ENCODE results near the gene ANKRD53.
A peak's percentile ranks its signal among the peaks of the same experiment; 100 is the strongest.

Gene ANKRD53

GRCh38 chr2:71003966-71004755 is 25.7 kb downstream of the ANKRD53 start:
- TF ChIP-seq HDGF (IDR thresholded peaks at IDR 0.05; ENCODE audit: borderline replicate concordance): no peak
- no peak for TF ChIP-seq ARNT (IDR thresholded peaks at IDR 0.05)
- TF ChIP-seq ELF4 (IDR thresholded peaks at IDR 0.05): no peak
- TF ChIP-seq NFRKB (IDR thresholded peaks at IDR 0.05): no peak
- no peak for TF ChIP-seq TARDBP (IDR thresholded peaks at IDR 0.05)
- TF ChIP-seq FOXA1 (IDR thresholded peaks at IDR 0.05): no peak
- TF ChIP-seq FOXK2 (IDR thresholded peaks at IDR 0.05): no peak
- no peak for TF ChIP-seq FOXM1 (IDR thresholded peaks at IDR 0.05; ENCODE audit: borderline replicate concordance)
- no peak for TF ChIP-seq CTBP1 (IDR thresholded peaks at IDR 0.05; ENCODE audit: borderline replicate concordance)
- TF ChIP-seq SP1 (IDR thresholded peaks at IDR 0.05): no peak
- TF ChIP-seq SUZ12 (IDR thresholded peaks at IDR 0.05): no peak
- no peak for TF ChIP-seq L3MBTL2 (conservative IDR thresholded peaks at IDR 0.05)
- TF ChIP-seq LEF1 (IDR thresholded peaks at IDR 0.05; ENCODE audit: borderline replicate concordance): no peak
- TF ChIP-seq PKNOX1 (IDR thresholded peaks at IDR 0.05): no peak
- CTCF ChIA-PET: no interaction called here
- DNase-seq (ENCODE audit: extremely low spot score): peak; percentile 3
- POLR2A ChIA-PET: interaction anchor here (1.8 kb wide), 1 partner anchor 64 kb away, joined by 8 read pairs; the partner anchor contains the start of gene NAGK

DNA sequence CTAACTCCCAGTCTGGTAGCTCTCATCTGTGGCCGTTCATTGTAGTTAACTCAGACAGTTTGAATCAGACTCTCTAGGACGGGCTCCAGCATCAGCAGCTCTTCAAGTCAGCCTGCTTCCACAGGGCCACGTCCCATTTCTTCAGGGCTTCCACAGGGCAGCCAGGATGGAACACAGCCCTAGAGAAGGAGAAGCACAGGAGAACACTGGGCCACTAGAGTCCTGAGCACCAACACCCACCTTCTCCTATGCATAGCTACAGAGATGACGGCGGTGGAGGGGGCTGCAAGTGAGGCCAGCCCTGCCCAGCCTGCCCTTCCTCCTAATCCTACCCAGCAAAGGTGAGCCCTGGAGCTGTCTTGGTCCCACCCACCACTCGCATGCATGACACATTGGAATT is 26.4 kb downstream of the ANKRD53 start:
- CTCF ChIA-PET: no interaction called here
- POLR2A ChIA-PET: interaction anchor here (1.8 kb wide), 1 partner anchor 63 kb away, joined by 8 read pairs; the partner anchor contains the start of gene NAGK
- peak; percentile 2 for DNase-seq (ENCODE audit: extremely low spot score)
- TF ChIP-seq BHLHE40 (IDR thresholded peaks at IDR 0.05; ENCODE audit: borderline replicate concordance) (no peak), ARNT (IDR thresholded peaks at IDR 0.05) (no peak), FOXK2 (IDR thresholded peaks at IDR 0.05) (no peak), L3MBTL2 (conservative IDR thresholded peaks at IDR 0.05) (no peak), TARDBP (IDR thresholded peaks at IDR 0.05) (no peak), SUZ12 (IDR thresholded peaks at IDR 0.05) (no peak), ELF4 (IDR thresholded peaks at IDR 0.05) (no peak)

- CTCF ChIA-PET: no interaction called here
- peak; percentile 2 for DNase-seq (ENCODE audit: extremely low spot score)
- TF ChIP-seq ZNF384 (IDR thresholded peaks at IDR 0.05) (no peak), HDGF (IDR thresholded peaks at IDR 0.05; ENCODE audit: borderline replicate concordance) (no peak), L3MBTL2 (conservative IDR thresholded peaks at IDR 0.05) (no peak), FOXA1 (IDR thresholded peaks at IDR 0.05) (no peak), SUZ12 (IDR thresholded peaks at IDR 0.05) (no peak), SP1 (IDR thresholded peaks at IDR 0.05) (no peak), LEF1 (IDR thresholded peaks at IDR 0.05; ENCODE audit: borderline replicate concordance) (no peak), FOXM1 (IDR thresholded peaks at IDR 0.05; ENCODE audit: borderline replicate concordance) (no peak), CTBP1 (IDR thresholded peaks at IDR 0.05; ENCODE audit: borderline replicate concordance) (no peak), PKNOX1 (IDR thresholded peaks at IDR 0.05) (no peak)
- POLR2A ChIA-PET: interaction anchor here (1.8 kb wide), 1 partner anchor 62 kb away, joined by 8 read pairs; the partner anchor contains the start of gene NAGK
Measured at GRCh38 chr2:71005271-71006202, 27.1 kb downstream of the ANKRD53 start.

- POLR2A ChIA-PET: no interaction called here
- TF ChIP-seq SP1 (IDR thresholded peaks at IDR 0.05) (no peak), HDGF (IDR thresholded peaks at IDR 0.05; ENCODE audit: borderline replicate concordance) (no peak), LEF1 (IDR thresholded peaks at IDR 0.05; ENCODE audit: borderline replicate concordance) (no peak), FOXK2 (IDR thresholded peaks at IDR 0.05) (no peak), PKNOX1 (IDR thresholded peaks at IDR 0.05) (no peak), FOXA1 (IDR thresholded peaks at IDR 0.05) (no peak), ZNF384 (IDR thresholded peaks at IDR 0.05) (no peak), NFRKB (IDR thresholded peaks at IDR 0.05) (no peak), TARDBP (IDR thresholded peaks at IDR 0.05) (no peak), ELF4 (IDR thresholded peaks at IDR 0.05) (no peak), SUZ12 (IDR thresholded peaks at IDR 0.05) (no peak), ARNT (IDR thresholded peaks at IDR 0.05) (no peak), FOXM1 (IDR thresholded peaks at IDR 0.05; ENCODE audit: borderline replicate concordance) (no peak), L3MBTL2 (conservative IDR thresholded peaks at IDR 0.05) (no peak), BHLHE40 (IDR thresholded peaks at IDR 0.05; ENCODE audit: borderline replicate concordance) (no peak), CTBP1 (IDR thresholded peaks at IDR 0.05; ENCODE audit: borderline replicate concordance) (no peak)
Measured at GRCh38 chr2:71006323-71006722, 27.9 kb downstream of the ANKRD53 start.

More at GRCh38 chr2:71006323-71006722, 27.9 kb downstream of the ANKRD53 start:
- CTCF ChIA-PET: no interaction called here
- DNase-seq (ENCODE audit: extremely low spot score): peak; percentile 2
